Stomach (tissue), 9 donors: ENCODE results near the gene TNFSF9. TPM values are rescaled to one million over a fixed set of nuclear protein-coding genes. Genes with fewer than 3 reads are reported as not detected.

Experiments
- DNase-seq, 2 donors: peaks; one replicate each; pipeline versions ENCODE4 v3.0.0 to v3.0.0-alpha.2; 2013 to 2019
- H3K27ac ChIP-seq, 5 donors: fragments of 200-600 bp in 4 of 5; sonication (generic) in 4 of 5; one replicate each; pipeline ENCODE4 v1.5.1; 2013 to 2019; ENCODE audit warnings: mild to moderate bottlenecking in 1 of 5, moderate library complexity in 1 of 5
- H3K27me3 ChIP-seq, 3 donors: fragments of 200-600 bp; sonication (generic); one replicate each; pipeline ENCODE4 v1.5.1; 2017 to 2019; ENCODE audit warnings: mixed run types in 1 of 3
- H3K36me3 ChIP-seq, 4 donors: fragments of 200-600 bp; sonication (generic); 1 replicate in 3 of 4; 2 replicates in 1 of 4; pipeline ENCODE4 v1.5.1; 2016 to 2019
- H3K4me1 ChIP-seq, 4 donors: fragments of 200-600 bp; sonication (generic); one replicate each; pipeline ENCODE4 v1.5.1; 2016 to 2019
- H3K4me3 ChIP-seq, 4 donors: fragments of 200-600 bp; sonication (generic) in 3 of 4; one replicate each; pipeline ENCODE4 v1.5.1; 2016 to 2019; ENCODE audit warnings: mild to moderate bottlenecking in 1 of 4
- H3K9me3 ChIP-seq, 4 donors: fragments of 200-600 bp; sonication (generic); one replicate each; pipeline ENCODE4 v1.5.1; 2016 to 2019
- EP300 ChIP-seq: sonication (generic); formaldehyde crosslinking; IDR thresholded peaks from one replicate; pipeline ENCODE4 v1.6.1; 2017; ENCODE audit warnings: antibody characterized with exemption
- POLR2A ChIP-seq, 4 donors: fragments of 450-650 bp; IDR thresholded peaks; one replicate each; pipeline ENCODE4 v1.6.1; 2016; ENCODE audit warnings: antibody characterized with exemption in 4 of 4, control low read depth in 2 of 4, mild to moderate bottlenecking in 1 of 4, moderate library complexity in 1 of 4
- POLR2AphosphoS5 ChIP-seq, 3 donors: sonication (generic); formaldehyde crosslinking; IDR thresholded peaks; one replicate each; pipeline ENCODE4 v1.6.1; 2016; ENCODE audit warnings: antibody characterized with exemption in 3 of 3
- WGBS, 5 donors: extraction: QIAGEN DNeasy Blood & Tissue Kit in 3 of 5; methylation state at CpG; one replicate each; pipeline versions ENCODE4 v1.1.5 to v1.1.7; 2013 to 2018; 5-methylcytosine and 5-hydroxymethylcytosine counted together
- intact Hi-C: fragments of 100-400 bp; cut with DNase I; formaldehyde crosslinking; loops from one replicate; pipeline ENCODE4 v1.15.1; 2023; ENCODE audit warnings: low total_unique reads
- polyA plus RNA-seq, 3 donors: library from polyadenylated mRNA; stranded (reverse); fragments of 200-250 nt; gene quantifications; one replicate each; pipeline ENCODE4 v1.2.3, GENCODE V29; 2013
- total RNA-seq, 5 donors: library from RNA; depleted of rRNA; stranded (reverse); fragments of >200 nt; gene quantifications; one replicate each; pipeline versions ENCODE4 v1.1.0 to v1.2.3, GENCODE V29; 2014 to 2016
- TF ChIP-seq, protein P1 (sequence below), 7 experiments: fragments of 450-650 bp in 4 of 7; fragments of 200-600 bp in 3 of 7; sonication (generic) in 3 of 7; IDR thresholded peaks; one replicate each; pipeline ENCODE4 v1.5.1; 2016 to 2019; ENCODE audit warnings: antibody characterized with exemption in 7 of 7, control low read depth in 2 of 7, mild to moderate bottlenecking in 1 of 7
- donor health status: healthy with polysubstance abuse.
- donor health status: Bipolar disorder and iron deficiency.
- donor health status: healthy.

Gene TNFSF9
- total and polyA plus RNA-seq, 8 donors, result 0.85 TPM; not detected in 7

DNA sequence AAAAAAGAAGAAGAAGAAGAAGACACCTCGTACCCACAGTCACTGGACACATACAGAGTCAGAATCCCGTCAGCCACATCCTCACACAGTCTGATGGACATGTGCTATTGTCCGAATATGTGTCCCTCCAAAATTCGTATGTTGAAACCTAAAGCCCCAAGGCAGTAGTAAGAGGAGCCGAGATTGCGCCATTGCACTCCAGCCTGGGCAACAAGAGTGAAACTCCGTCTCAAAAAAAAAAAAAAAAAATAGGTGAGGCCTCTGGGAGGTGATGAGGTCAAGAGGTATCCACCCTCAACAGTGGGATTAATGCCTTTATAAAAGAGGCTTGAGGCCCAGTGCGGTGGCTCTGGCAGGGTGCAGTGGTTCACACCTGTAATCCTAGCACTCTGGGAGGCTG is 46.6 kb upstream of the TNFSF9 start:
- WGBS, 5 donors, result 83 to 89% (median 88%) methylated on average over 8 of the region's 8 CpGs
- TF ChIP-seq POLR2AphosphoS5 (IDR thresholded peaks at IDR 0.05) (no peak), POLR2A (IDR thresholded peaks at IDR 0.05) (no peak), EP300 (no peak)
- TF ChIP-seq, protein P1, sequence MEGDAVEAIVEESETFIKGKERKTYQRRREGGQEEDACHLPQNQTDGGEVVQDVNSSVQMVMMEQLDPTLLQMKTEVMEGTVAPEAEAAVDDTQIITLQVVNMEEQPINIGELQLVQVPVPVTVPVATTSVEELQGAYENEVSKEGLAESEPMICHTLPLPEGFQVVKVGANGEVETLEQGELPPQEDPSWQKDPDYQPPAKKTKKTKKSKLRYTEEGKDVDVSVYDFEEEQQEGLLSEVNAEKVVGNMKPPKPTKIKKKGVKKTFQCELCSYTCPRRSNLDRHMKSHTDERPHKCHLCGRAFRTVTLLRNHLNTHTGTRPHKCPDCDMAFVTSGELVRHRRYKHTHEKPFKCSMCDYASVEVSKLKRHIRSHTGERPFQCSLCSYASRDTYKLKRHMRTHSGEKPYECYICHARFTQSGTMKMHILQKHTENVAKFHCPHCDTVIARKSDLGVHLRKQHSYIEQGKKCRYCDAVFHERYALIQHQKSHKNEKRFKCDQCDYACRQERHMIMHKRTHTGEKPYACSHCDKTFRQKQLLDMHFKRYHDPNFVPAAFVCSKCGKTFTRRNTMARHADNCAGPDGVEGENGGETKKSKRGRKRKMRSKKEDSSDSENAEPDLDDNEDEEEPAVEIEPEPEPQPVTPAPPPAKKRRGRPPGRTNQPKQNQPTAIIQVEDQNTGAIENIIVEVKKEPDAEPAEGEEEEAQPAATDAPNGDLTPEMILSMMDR (IDR thresholded peaks at IDR 0.05), result no peak

DNA sequence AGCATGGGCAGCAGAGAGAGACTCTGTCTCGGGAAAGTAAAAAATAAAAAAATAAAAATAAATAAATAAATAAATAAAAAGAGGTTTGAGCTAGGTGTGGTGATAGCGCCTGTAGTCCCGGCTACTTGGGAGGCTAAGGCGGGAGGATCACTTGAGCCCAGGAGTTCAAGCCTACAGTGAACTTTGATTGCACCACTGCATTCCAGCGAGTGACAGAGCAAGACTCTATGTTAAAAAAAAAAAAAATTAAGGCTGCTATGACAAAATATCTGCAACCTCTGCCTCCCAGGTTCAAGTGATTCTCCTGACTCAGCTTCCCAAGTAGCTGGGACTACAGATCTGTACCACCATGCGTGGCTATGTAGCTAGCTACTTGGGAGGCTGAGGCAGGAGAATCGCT is 46.0 kb upstream of the TNFSF9 start:
- intact Hi-C loops, result no loop called here
- no peaks in the 10 kb centered on the region for H3K36me3 ChIP-seq
- H3K4me1 ChIP-seq, result no peaks in the 10 kb centered on the region
- DNase-seq, result no peak
- H3K27ac ChIP-seq, result no peak overlapping the region
- H3K4me3 ChIP-seq, result no peak overlapping the region
- H3K9me3 ChIP-seq, result no peaks in the 10 kb centered on the region
- TF ChIP-seq POLR2A (IDR thresholded peaks at IDR 0.05) (no peak), POLR2AphosphoS5 (IDR thresholded peaks at IDR 0.05) (no peak), EP300 (no peak)
- TF ChIP-seq, protein P1 (IDR thresholded peaks at IDR 0.05), result no peak
- WGBS, 5 donors, result 85 to 92% (median 88%) methylated on average over 7 of the region's 7 CpGs
- peaks cover 0 to 16% (median 0%) of the 10 kb centered on the region in 3 donors for H3K27me3 ChIP-seq

More for the DNA sequence above, 46.6 kb upstream of the TNFSF9 start:
- no peaks in the 10 kb centered on the region for H3K9me3 ChIP-seq
- H3K36me3 ChIP-seq, result no peaks in the 10 kb centered on the region
- DNase-seq, result no peak
- intact Hi-C loops, result no loop called here
- H3K4me3 ChIP-seq, result no peak overlapping the region
- no peak overlapping the region for H3K27ac ChIP-seq
- peaks cover 0 to 22% (median 0%) of the 10 kb centered on the region in 3 donors for H3K27me3 ChIP-seq
- no peaks in the 10 kb centered on the region for H3K4me1 ChIP-seq

DNA sequence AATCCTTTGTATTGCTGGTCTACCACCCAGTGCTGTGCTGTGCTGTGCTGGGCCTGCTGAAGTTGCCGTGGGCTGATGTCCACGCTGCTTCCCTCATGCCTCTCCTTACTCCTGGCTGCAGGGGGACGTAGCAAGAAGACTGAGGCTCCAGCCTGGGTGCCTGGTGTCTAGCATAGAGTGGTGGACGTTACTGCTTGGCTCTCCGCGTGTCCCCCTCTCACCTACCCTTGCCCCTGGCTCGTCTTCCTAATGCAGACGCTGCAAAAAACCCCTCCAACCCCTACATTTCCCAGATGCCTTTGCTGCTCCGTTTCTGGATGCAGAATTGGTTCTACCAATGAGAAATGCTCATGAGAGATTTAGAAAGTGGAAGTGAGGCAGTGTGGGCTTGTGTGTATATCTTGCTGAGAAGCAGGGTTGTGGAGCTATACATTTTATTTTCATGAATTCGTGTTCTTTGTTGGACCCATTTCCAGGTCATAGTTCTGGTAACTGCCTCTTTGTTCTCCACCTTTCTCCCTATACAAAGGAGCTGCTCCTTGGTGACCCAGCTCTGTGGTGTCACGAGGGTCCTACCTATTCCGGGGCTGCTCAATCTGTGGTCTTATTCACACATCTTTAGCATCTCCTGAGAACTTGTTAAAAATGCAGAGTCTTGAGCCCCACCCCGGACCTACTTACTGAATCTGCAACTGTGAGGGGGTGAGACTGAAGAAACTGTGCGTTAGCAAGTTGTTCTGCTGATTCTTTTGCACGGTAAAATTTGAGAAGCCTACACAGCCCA is 41.4 kb upstream of the TNFSF9 start:
- 39 to 46% (median 41%) methylated on average over 15 of the region's 15 CpGs for WGBS, 5 donors
- TF ChIP-seq POLR2A (IDR thresholded peaks at IDR 0.05) (no peak), EP300 (no peak), POLR2AphosphoS5 (IDR thresholded peaks at IDR 0.05) (no peak)
- TF ChIP-seq, protein P1 (IDR thresholded peaks at IDR 0.05), result no peak
- Histone ChIP-seq H3K9me3 (peaks cover 0 to 12% (median 9%) of the 10 kb centered on the region in 4 donors), H3K27me3 (peaks cover 0 to 8% (median 0%) of the 10 kb centered on the region in 3 donors), H3K4me3 (peak overlapping the region in 1 of 4 donors; percentile 3), H3K36me3 (no peaks in the 10 kb centered on the region), H3K4me1 (no peaks in the 10 kb centered on the region), H3K27ac (no peak overlapping the region)
- no peak for DNase-seq
- intact Hi-C loops, result no loop called here

DNA sequence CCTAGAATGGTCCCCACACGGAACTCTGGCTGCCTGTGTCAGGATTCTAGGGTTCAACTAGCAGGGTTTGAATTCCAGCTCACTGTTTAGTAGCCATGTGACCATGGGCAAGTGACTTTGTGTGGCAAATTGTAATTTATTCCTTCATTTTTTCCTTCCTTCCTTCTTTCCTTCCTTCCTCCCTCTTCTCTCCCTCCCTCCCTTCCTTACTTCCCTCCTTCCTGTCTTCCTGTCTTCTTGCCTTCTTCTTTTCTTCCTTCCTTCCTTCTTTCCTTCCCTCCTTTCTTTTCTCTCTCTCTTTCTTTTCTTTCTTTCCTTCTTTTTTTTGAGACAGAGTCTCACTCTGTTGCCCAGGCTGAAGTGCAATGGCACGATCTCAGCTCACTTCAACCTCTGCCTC is 40.7 kb upstream of the TNFSF9 start:
- TF ChIP-seq POLR2A (IDR thresholded peaks at IDR 0.05), result no peak
- no peak for TF ChIP-seq POLR2AphosphoS5 (IDR thresholded peaks at IDR 0.05)
- no peak for TF ChIP-seq EP300
- TF ChIP-seq, protein P1 (IDR thresholded peaks at IDR 0.05), result no peak
- Histone ChIP-seq H3K27me3 (peaks cover 0 to 8% (median 0%) of the 10 kb centered on the region in 3 donors), H3K9me3 (peaks cover 0 to 12% (median 9%) of the 10 kb centered on the region in 4 donors), H3K36me3 (no peaks in the 10 kb centered on the region), H3K4me1 (no peaks in the 10 kb centered on the region), H3K27ac (no peak overlapping the region), H3K4me3 (no peak overlapping the region)
- intact Hi-C loops, result no loop called here
- DNase-seq, result no peak
- 59 to 73% (median 64%) methylated on average over 2 of the region's 2 CpGs for WGBS, 5 donors
